Stomach (tissue), 9 donors: Measurements from ENCODE around the gene CREB3L1. TPM values are rescaled to one million over a fixed set of nuclear protein-coding genes. Genes with fewer than 3 reads are reported as not detected.
A peak's percentile ranks its signal among the peaks of the same experiment; 100 is the strongest.

Source experiments
- DNase-seq, 2 donors: peaks; one replicate each; pipeline versions ENCODE4 v3.0.0 to v3.0.0-alpha.2; 2013 to 2019
- H3K27ac ChIP-seq, 5 donors: fragments of 200-600 bp in 4 of 5; sonication (generic) in 4 of 5; one replicate each; pipeline ENCODE4 v1.5.1; 2013 to 2019; ENCODE audit warnings: mild to moderate bottlenecking in 1 of 5, moderate library complexity in 1 of 5
- H3K27me3 ChIP-seq, 3 donors: fragments of 200-600 bp; sonication (generic); one replicate each; pipeline ENCODE4 v1.5.1; 2017 to 2019; ENCODE audit warnings: mixed run types in 1 of 3
- H3K36me3 ChIP-seq, 4 donors: fragments of 200-600 bp; sonication (generic); 1 replicate in 3 of 4; 2 replicates in 1 of 4; pipeline ENCODE4 v1.5.1; 2016 to 2019
- H3K4me1 ChIP-seq, 4 donors: fragments of 200-600 bp; sonication (generic); one replicate each; pipeline ENCODE4 v1.5.1; 2016 to 2019
- H3K4me3 ChIP-seq, 4 donors: fragments of 200-600 bp; sonication (generic) in 3 of 4; one replicate each; pipeline ENCODE4 v1.5.1; 2016 to 2019; ENCODE audit warnings: mild to moderate bottlenecking in 1 of 4
- H3K9me3 ChIP-seq, 4 donors: fragments of 200-600 bp; sonication (generic); one replicate each; pipeline ENCODE4 v1.5.1; 2016 to 2019
- CTCF ChIP-seq, 7 experiments: fragments of 450-650 bp in 4 of 7; fragments of 200-600 bp in 3 of 7; sonication (generic) in 3 of 7; IDR thresholded peaks; one replicate each; pipeline ENCODE4 v1.5.1; 2016 to 2019; ENCODE audit warnings: antibody characterized with exemption in 7 of 7, control low read depth in 2 of 7, mild to moderate bottlenecking in 1 of 7
- EP300 ChIP-seq: sonication (generic); formaldehyde crosslinking; IDR thresholded peaks from one replicate; pipeline ENCODE4 v1.6.1; 2017; ENCODE audit warnings: antibody characterized with exemption
- POLR2A ChIP-seq, 4 donors: fragments of 450-650 bp; IDR thresholded peaks; one replicate each; pipeline ENCODE4 v1.6.1; 2016; ENCODE audit warnings: antibody characterized with exemption in 4 of 4, control low read depth in 2 of 4, mild to moderate bottlenecking in 1 of 4, moderate library complexity in 1 of 4
- POLR2AphosphoS5 ChIP-seq, 3 donors: sonication (generic); formaldehyde crosslinking; IDR thresholded peaks; one replicate each; pipeline ENCODE4 v1.6.1; 2016; ENCODE audit warnings: antibody characterized with exemption in 3 of 3
- WGBS, 5 donors: extraction: QIAGEN DNeasy Blood & Tissue Kit in 3 of 5; methylation state at CpG; one replicate each; pipeline versions ENCODE4 v1.1.5 to v1.1.7; 2013 to 2018; 5-methylcytosine and 5-hydroxymethylcytosine counted together
- intact Hi-C: fragments of 100-400 bp; cut with DNase I; formaldehyde crosslinking; loops from one replicate; pipeline ENCODE4 v1.15.1; 2023; ENCODE audit warnings: low total_unique reads
- polyA plus RNA-seq, 3 donors: library from polyadenylated mRNA; stranded (reverse); fragments of 200-250 nt; gene quantifications; one replicate each; pipeline ENCODE4 v1.2.3, GENCODE V29; 2013
- total RNA-seq, 5 donors: library from RNA; depleted of rRNA; stranded (reverse); fragments of >200 nt; gene quantifications; one replicate each; pipeline versions ENCODE4 v1.1.0 to v1.2.3, GENCODE V29; 2014 to 2016
- donor health status: healthy with polysubstance abuse.
- donor health status: Bipolar disorder and iron deficiency.
- donor health status: healthy.

Gene CREB3L1
- total and polyA plus RNA-seq, 8 donors: 21.0 to 125 (median 48.4) TPM

GRCh38 chr11:46357483-46357936, 80.0 kb downstream of the CREB3L1 start:
- DNase-seq: peak; percentile 68 to 86
- H3K27ac ChIP-seq: peak overlapping the region; percentile 26 to 79 (median 67)
- H3K9me3 ChIP-seq: no peaks in the 10 kb centered on the region
- 27 to 58% (median 45%) methylated on average over 11 of the region's 11 CpGs for WGBS, 5 donors
- peaks cover 0 to 17% (median 5%) of the 10 kb centered on the region in 4 donors for H3K36me3 ChIP-seq
- H3K27me3 ChIP-seq: no peaks in the 10 kb centered on the region
- TF ChIP-seq POLR2A (IDR thresholded peaks at IDR 0.05): no peak
- TF ChIP-seq POLR2AphosphoS5 (IDR thresholded peaks at IDR 0.05): peak in 2 of 3 donors; percentile 44 to 63
- intact Hi-C loops: no loop called here
- peak overlapping the region in 1 of 4 donors; percentile 22 for H3K4me3 ChIP-seq
- peaks cover 40 to 89% (median 77%) of the 10 kb centered on the region in 4 donors for H3K4me1 ChIP-seq

- WGBS, 5 donors: 61 to 74% (median 69%) methylated on average over 1 of the region's 1 CpG
- Histone ChIP-seq H3K4me1 (peaks cover 53 to 89% (median 72%) of the 10 kb centered on the region in 4 donors), H3K27me3 (no peaks in the 10 kb centered on the region), H3K4me3 (no peak overlapping the region), H3K27ac (peak overlapping the region in 1 of 5 donors; percentile 85), H3K36me3 (peaks cover 0 to 6% (median 5%) of the 10 kb centered on the region in 4 donors), H3K9me3 (no peaks in the 10 kb centered on the region)
- no peak for DNase-seq
- intact Hi-C loops: no loop called here
- TF ChIP-seq POLR2AphosphoS5 (IDR thresholded peaks at IDR 0.05) (no peak), CTCF (IDR thresholded peaks at IDR 0.05) (no peak), EP300 (no peak)
Observed at GRCh38 chr11:46359953-46360352, 82.5 kb downstream of the CREB3L1 start.

- Histone ChIP-seq H3K4me3 (peak overlapping the region; percentile 31 to 43 (median 40)), H3K9me3 (no peaks in the 10 kb centered on the region), H3K36me3 (peaks cover 0 to 6% (median 5%) of the 10 kb centered on the region in 4 donors), H3K27ac (peak overlapping the region; percentile 25 to 86 (median 81)), H3K27me3 (no peaks in the 10 kb centered on the region), H3K4me1 (peaks cover 53 to 80% (median 67%) of the 10 kb centered on the region in 4 donors)
- intact Hi-C loops: no loop called here
- WGBS, 5 donors: 42 to 58% (median 51%) methylated on average over 6 to 7 of the region's 7 CpGs
- TF ChIP-seq EP300: no peak
- TF ChIP-seq POLR2AphosphoS5 (IDR thresholded peaks at IDR 0.05): no peak
- DNase-seq: no peak
Observed at GRCh38 chr11:46360878-46361277, 83.4 kb downstream of the CREB3L1 start.

GRCh38 chr11:46361283-46362155, 84.1 kb downstream of the CREB3L1 start:
- peak overlapping the region; percentile 26 to 86 (median 81) for H3K27ac ChIP-seq
- no peaks in the 10 kb centered on the region for H3K9me3 ChIP-seq
- intact Hi-C loops: no loop called here
- WGBS, 5 donors: 11 to 36% (median 24%) methylated on average over 21 to 26 of the region's 26 CpGs
- H3K36me3 ChIP-seq: peaks cover 0 to 6% (median 3%) of the 10 kb centered on the region in 4 donors
- H3K4me3 ChIP-seq: peak overlapping the region; percentile 31 to 43 (median 40)
- H3K27me3 ChIP-seq: no peaks in the 10 kb centered on the region
- DNase-seq: peak in 1 of 2 donors; percentile 91
- TF ChIP-seq POLR2A (IDR thresholded peaks at IDR 0.05): no peak
- TF ChIP-seq POLR2AphosphoS5 (IDR thresholded peaks at IDR 0.05): peak; percentile 15 to 56 (median 33)
- H3K4me1 ChIP-seq: peaks cover 50 to 75% (median 61%) of the 10 kb centered on the region in 4 donors

DNA sequence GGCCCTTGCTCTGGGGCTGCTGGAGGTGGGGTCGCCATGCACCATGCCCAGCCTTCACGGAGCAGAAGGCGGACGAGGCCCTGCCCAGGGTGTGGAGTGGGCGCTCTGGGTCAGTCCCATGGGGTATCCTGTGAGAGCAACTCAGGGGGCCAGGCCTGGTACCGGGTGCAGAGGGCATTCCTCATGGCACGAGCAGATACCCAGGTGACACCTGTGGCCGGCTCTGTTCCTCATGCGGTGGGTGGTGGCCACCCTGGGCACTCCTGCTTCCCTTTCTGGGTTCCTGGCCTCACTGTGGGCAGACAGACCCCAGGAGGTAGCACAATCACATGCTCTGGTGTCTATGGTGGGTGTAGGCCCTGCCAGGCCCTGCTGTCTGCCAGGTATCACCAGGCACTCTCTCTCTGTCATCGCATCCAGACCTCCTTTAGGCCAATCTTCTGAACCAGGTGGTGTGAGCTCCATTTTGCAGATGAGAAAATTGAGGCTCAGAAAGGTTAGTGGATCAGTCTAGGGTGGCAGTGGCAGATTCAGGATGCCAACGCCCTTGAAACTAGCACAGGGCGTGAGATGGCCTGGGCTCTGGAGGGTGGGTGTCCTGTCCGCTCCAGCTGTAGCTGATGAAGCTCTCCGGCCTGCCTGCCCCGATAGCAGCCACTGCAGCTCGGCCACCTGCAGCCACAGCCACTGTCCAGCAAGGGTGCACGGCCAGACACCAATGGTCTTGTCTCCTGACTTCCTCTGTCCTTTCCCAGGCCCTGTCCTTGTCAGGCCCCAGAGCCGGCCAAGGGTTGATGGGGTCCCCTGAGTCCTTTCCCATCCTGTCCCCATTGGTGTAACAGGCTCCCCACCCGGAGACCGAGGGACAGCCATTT, 84.9 kb downstream of the CREB3L1 start:
- Histone ChIP-seq H3K9me3 (no peaks in the 10 kb centered on the region), H3K36me3 (peaks cover 0 to 10% (median 7%) of the 10 kb centered on the region in 4 donors), H3K27ac (peak overlapping the region; percentile 39 to 86 (median 81)), H3K4me1 (peaks cover 42 to 75% (median 60%) of the 10 kb centered on the region in 4 donors), H3K27me3 (no peaks in the 10 kb centered on the region), H3K4me3 (peak overlapping the region; percentile 31 to 43 (median 40))
- intact Hi-C loops: no loop called here
- 76 to 87% (median 83%) methylated on average over 16 to 20 of the region's 20 CpGs for WGBS, 5 donors
- TF ChIP-seq POLR2AphosphoS5 (IDR thresholded peaks at IDR 0.05) (no peak), CTCF (IDR thresholded peaks at IDR 0.05) (no peak)
- no peak for DNase-seq
